C4-2B (cell line): ENCODE measurements around the gene NFIA.

Source experiments
- CTCF ChIP-seq: fragments of 450-650 bp; conservative IDR thresholded peaks from 2 replicates; pipeline ENCODE4 v1.5.1; 2017; ENCODE audit warnings: mild to moderate bottlenecking
- ZFX ChIP-seq: fragments of 450-650 bp; IDR thresholded peaks from 2 replicates; pipeline ENCODE4 v1.6.1; 2017

- no peak for TF ChIP-seq CTCF
- no peak for TF ChIP-seq ZFX
These were observed 202.6 kb downstream of the NFIA start for GRCh38 chr1:61284936-61285335.
